Lung microvascular endothelial cell (primary cell): Measurements from ENCODE around the gene HMGCS2. TPM values are rescaled to one million over a fixed set of nuclear protein-coding genes. Genes with fewer than 3 reads are reported as not detected.
"Not testable (repeated sequence)": the region's sequence is repeated elsewhere in the genome, so short reads cannot be mapped to it uniquely, and the experiment has no call there.

ENCODE experiments used
- DNase-seq, 2 donors: peaks; one replicate each; pipeline versions ENCODE4 v3.0.0 to v3.0.0-alpha.2; 2010; ENCODE audit warnings: low read depth in 2 of 2
- total RNA-seq: library from RNA; depleted of rRNA; stranded (reverse); fragments of >200 nt; gene quantifications from 2 replicates; pipeline ENCODE4 v1.2.1, GENCODE V29; 2014

HMGCS2 gene
- total RNA-seq, 1 donor from 2014 or later: not detected

- DNase-seq: no peak
Observed at GRCh38 chr1:119790451-119791198, 21.9 kb upstream of the HMGCS2 start.

DNA sequence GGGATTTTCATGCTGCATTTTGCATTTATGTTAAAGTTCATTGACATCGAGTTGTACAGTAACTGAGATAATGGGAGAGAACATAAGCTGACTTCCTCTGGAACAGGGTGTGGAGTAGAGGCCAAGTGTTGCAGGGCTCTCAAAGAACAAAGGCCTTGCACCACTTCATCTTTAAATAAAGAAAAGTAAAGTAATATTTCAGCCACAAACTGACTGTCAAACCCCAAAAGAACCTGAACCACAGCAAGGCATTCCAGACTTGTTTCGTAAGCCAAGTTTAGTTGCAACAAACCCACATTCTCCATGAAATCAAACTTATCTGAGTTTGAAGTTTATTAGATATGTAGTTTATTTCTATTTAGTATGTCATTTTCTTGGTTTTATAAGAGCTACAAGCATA lies 19.1 kb upstream of the HMGCS2 start:
- no peak for DNase-seq

- not testable (repeated sequence) for DNase-seq
Observed at GRCh38 chr1:119786473-119787050, 17.9 kb upstream of the HMGCS2 start.

DNA sequence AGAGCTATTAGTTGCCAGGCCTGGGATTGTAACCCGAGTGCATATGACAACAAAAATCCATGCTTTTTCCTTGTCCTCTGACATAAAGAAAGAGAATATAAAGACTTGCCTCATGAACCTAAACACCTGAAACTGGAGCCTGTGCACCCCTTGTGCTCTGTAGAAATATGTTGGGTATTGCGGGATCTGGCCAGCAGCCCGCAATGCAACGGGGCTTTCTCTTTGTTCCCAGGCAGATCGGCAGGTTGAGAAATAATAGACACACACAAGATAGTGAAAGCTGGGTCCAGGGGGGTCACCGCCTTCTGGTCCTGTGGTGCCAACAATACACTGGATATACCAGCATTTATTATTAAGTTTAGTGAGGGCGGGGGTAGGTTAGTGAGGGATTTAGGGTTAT lies 17.3 kb upstream of the HMGCS2 start:
- not testable (repeated sequence) for DNase-seq

GRCh38 chr1:119784191-119784781 lies 15.6 kb upstream of the HMGCS2 start:
- no peak for DNase-seq

DNA sequence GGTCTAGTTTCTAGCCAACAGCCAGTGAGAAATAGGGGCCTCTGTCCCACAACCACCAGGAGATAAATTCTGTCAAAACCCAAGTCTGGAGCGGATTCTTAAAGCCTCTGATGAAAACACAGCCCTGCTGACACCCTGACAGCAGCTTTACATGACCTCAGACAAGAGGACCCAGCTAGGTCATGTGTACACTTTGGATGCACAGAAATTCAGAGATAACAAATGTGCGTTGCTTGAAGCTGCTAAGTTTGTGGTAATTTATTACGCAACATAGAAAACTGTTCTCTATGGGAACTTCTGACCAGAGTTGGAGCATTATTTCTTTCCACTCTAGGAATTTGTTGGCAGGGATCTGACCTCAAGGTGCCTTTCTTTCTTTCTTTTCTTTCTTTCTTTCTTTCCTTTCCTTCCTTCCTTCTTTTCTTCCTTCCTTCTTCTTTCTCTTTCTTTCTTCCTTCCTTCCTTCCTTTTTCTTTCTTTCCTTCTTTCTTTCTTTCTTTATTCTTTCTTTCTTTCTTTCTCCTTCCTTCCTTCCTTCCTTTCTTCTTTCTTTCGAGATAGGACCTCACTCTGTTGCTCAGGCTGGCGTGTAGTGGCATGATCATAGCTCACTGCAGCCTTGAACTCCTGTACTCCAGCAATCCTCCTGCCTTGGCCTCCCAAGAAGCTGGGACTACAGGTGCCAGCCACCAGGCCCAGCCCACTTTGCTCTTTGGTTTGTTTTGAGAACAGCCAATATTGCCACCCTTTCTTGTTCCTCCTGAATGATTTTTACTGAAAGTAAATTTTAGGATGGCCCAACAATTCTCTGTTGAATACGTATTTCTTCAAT lies 14.9 kb upstream of the HMGCS2 start:
- no peak for DNase-seq

DNA sequence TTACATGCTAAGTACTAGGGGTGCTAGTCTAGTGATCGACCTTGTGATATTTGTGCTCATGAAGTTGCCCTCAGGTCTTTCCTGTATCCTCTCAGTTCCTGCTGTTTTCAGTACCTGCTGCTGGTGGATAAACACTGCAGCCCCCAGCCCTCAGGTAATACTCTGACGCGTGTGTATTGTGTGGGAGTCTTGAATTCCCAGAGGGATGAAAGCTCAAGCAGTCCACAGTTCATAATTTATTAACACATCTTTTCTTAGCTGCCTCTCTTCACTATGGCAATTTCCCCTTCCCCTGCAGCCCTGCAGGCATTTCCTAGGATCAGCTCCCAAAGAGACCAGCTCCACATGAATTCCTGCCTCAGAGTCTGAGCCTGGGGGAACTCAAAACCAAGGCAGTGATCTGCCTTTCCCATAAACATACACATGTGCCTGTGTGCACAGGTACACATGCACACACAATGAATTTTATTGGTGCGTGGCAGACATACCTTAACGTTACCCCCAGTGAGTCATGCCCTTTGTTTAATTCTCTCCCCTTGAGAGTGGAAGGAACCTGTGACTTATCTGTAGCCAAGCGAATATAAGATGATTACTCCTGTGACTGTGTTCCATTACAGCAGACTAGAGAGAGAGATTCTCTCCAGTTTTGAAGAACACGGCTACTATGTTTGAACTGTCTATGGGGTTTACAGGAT lies 14.1 kb upstream of the HMGCS2 start:
- DNase-seq: no peak

GRCh38 chr1:119781434-119782210 lies 12.9 kb upstream of the HMGCS2 start:
- DNase-seq: no peak

DNA sequence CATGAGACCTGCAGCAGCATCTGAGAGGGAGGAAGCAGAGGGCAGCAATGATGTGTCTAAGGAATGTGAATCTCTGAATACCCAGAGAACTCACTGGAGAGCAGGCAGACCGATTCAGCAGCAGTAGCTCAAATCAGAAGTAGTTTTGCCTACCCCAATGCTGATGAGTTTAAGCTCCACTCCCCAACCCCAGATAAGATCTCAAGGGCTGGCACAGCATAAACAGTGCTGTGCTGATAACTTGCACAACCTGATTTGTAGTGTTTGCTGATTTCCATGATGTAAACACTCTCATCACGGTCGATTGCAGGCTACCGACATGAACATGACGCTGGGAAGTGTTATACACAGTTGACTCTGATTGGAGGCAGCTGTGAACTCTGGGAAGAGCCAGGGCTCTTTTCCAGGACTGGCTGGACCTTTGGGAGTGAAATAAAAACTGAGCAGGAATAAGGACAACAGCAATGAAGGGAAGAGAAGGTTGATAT lies 11.2 kb upstream of the HMGCS2 start:
- DNase-seq: no peak

GRCh38 chr1:119778886-119779560 lies 10.3 kb upstream of the HMGCS2 start:
- DNase-seq: no peak

GRCh38 chr1:119778359-119778758 lies 9.7 kb upstream of the HMGCS2 start:
- no peak for DNase-seq

DNA sequence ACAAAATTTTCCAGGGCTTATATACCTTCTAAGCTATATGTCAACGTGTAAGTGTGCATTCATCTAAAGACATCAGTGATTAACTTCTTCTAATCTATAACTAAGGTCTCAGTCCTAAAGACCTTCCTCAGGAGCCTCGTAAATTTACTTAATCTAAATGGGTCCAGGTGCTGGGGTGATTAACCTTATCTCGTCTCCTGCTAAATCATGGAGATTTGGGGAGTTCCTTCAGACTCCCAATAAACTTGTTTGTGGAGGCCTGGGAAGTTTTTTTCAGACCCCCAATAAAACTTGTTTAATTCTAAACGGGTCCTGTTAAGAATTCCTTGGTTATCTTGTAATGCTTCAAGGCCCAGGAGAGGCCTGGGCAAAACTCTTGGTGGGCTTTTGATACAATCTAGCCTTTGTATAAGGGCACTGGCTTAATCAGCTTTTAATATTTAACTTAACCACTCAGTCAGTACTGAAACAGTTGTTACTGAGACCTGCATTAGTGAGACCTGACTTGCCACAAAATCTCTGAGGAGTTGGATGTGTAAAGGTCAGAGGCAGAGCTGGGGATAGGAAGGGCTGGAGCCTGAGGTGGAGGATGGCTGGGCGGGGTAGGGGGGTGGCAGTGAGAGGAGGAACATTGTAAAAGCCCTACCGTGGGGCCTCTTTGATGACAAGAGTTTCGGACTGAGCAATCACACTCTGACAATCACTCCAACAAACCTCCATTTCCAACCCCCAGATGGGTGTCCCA lies 6.2 kb upstream of the HMGCS2 start:
- no peak for DNase-seq

- DNase-seq: no peak
Observed at GRCh38 chr1:119773711-119774241, 5.1 kb upstream of the HMGCS2 start.

DNA sequence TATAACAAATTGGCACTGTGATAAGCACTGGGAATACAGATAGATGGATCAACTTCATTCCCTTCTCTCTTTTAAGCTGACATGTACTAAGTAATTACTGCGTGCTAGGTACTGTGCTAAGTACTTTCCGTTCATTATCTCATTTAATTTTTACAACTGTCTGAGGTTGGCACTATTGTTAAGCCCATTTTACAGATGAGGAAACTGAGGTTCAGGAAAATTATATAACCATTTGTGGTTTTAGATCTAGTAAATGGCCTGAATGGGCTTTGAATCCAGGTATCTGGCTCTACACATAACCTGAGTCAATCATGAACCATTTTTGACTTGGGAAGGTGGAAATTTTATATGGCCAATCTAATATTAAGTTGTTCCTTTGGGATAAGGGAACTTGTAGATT lies 3.6 kb upstream of the HMGCS2 start:
- DNase-seq: no peak

- DNase-seq: no peak
Observed at GRCh38 chr1:119771770-119772169, 3.1 kb upstream of the HMGCS2 start.

GRCh38 chr1:119771016-119771415 lies 2.3 kb upstream of the HMGCS2 start:
- DNase-seq: peak in 1 of 2 donors; percentile 49

DNA sequence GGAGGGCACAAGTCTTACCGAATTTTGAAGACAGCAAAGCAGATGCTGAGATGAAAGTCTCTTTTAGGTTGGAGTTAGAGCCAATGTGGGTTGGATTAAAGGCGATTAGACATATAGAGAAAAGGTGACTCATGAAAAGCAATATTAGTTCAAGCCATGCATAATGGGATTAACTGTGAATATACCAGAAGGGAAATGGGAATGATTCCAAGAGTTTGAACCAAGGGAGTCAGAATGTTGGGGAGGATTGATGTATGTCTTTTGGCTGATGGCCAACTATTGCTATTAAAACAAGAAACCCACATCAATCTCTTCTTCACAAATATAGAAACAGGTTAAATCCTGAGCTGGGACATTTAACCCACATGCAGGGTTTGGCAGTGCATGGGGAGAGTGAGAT lies 1.2 kb downstream of the HMGCS2 start:
- no peak for DNase-seq

- DNase-seq: no peak
Observed at GRCh38 chr1:119766374-119766794, 2.3 kb downstream of the HMGCS2 start.

DNA sequence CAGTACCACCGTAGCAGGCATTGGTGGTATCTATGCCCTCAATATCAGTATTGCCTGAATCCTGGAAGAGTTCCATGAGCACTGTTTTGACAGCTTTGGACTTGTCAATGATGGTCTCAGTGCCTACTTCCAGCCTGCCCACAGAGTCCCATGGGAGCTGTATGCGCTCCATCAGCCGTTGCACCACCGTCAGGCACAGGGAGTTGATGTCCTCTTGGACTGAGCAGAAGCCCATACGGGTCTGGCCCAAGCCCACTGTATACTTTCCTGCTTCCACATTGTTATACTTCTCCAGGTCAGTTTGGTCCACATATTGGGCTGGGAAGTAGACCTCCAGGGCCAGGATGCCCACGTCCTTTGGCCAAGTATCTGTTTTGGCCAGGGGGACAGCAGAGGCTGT lies 4.5 kb downstream of the HMGCS2 start:
- no peak for DNase-seq
